Activated CD8-positive, alpha-beta memory T cell treated with anti-CD3 and anti-CD28 coated beads for 4 hours (primary cell): ENCODE results near the gene CCP110.

ENCODE experiments used
- DNase-seq, 2 donors: peaks; one replicate each; pipeline ENCODE4 v3.0.0-alpha.2; 2020; ENCODE audit warnings: low read depth in 2 of 2

Gene CCP110

DNA sequence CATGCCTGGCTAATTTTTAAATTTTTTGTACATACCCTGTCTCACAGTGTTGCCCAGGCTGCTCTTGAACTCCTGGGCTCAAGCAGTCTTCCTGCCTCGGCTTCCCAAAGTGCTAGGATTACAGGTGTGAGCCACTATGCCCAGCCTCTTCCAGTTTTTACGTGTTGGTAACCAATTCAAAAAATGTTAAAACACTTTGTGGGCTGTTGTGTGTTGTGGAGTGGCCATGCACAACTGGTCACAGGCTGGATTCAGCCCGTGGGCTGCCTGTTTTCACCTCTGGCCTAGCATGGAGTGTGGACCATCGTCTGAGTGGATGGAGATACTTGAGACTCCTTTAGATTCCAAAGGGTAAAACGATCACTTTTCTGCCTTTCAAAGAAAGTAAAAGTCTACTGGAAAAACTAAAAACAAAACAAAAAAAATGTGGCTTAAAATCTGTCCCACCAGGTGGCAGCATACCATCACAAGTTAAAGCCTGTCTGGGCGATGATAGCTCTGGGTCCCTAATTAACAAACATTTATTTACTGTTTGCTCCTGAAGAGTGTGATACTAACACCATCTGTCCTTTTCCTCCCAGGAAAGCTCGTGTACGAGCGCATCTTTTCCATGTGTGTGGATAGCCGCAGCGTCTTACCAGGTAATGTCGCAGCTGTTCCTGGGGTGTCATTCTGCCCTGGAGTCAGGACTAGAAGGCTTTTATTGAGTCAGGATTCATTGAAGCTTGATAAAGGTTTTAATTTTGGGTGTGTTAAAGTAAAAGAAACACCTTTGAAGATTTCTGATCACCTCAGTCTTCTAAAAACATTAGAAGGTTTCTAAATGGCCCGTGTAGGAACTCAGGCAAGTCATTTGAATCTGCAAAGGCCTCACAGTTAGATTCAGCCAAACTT is 77.6 kb downstream of the CCP110 start:
- DNase-seq = no peak
